Activated CD4-positive, alpha-beta T cell treated with anti-CD3 and anti-CD28 coated beads, Interleukin-2, amount 50 U/mL, for 4 hours (primary cell): ENCODE measurements around the gene RGS6.

ENCODE experiments used
- DNase-seq, 2 experiments: peaks; one replicate each; pipeline ENCODE4 v3.0.0-alpha.2; 2020

Gene RGS6

GRCh38 chr14:71947947-71948500 is 15.8 kb downstream of the RGS6 start:
- DNase-seq: no peak

GRCh38 chr14:71952381-71953363 is 20.4 kb downstream of the RGS6 start:
- no peak for DNase-seq

GRCh38 chr14:71956920-71957563 is 24.8 kb downstream of the RGS6 start:
- no peak for DNase-seq

GRCh38 chr14:71959055-71959454 is 26.8 kb downstream of the RGS6 start:
- no peak for DNase-seq

- DNase-seq: no peak
These were observed 28.5 kb downstream of the RGS6 start for GRCh38 chr14:71960494-71961353.

- no peak for DNase-seq
These were observed 29.7 kb downstream of the RGS6 start for GRCh38 chr14:71961972-71962371.

- no peak for DNase-seq
These were observed 32.5 kb downstream of the RGS6 start for GRCh38 chr14:71964716-71965115.

- no peak for DNase-seq
These were observed 34.3 kb downstream of the RGS6 start for GRCh38 chr14:71966528-71966927.

- DNase-seq: no peak
These were observed 35.5 kb downstream of the RGS6 start for GRCh38 chr14:71967704-71968103.

GRCh38 chr14:71970272-71970671 is 38.0 kb downstream of the RGS6 start:
- no peak for DNase-seq

- DNase-seq: no peak
These were observed 53.4 kb downstream of the RGS6 start for GRCh38 chr14:71985538-71986189.

- no peak for DNase-seq
These were observed 56.2 kb downstream of the RGS6 start for GRCh38 chr14:71988476-71988875.

- no peak for DNase-seq
These were observed 56.7 kb downstream of the RGS6 start for GRCh38 chr14:71988939-71989338.

GRCh38 chr14:71994416-71994815 is 62.2 kb downstream of the RGS6 start:
- no peak for DNase-seq

- DNase-seq: no peak
These were observed 63.5 kb downstream of the RGS6 start for GRCh38 chr14:71995741-71996140.

- no peak for DNase-seq
These were observed 64.4 kb downstream of the RGS6 start for GRCh38 chr14:71996610-71997009.

- no peak for DNase-seq
These were observed 68.7 kb downstream of the RGS6 start for GRCh38 chr14:72000907-72001306.

GRCh38 chr14:72002731-72003130 is 70.5 kb downstream of the RGS6 start:
- no peak for DNase-seq

GRCh38 chr14:72008666-72009065 is 76.4 kb downstream of the RGS6 start:
- DNase-seq: no peak

GRCh38 chr14:72010474-72010873 is 78.2 kb downstream of the RGS6 start:
- DNase-seq: no peak

- DNase-seq: no peak
These were observed 81.6 kb downstream of the RGS6 start for GRCh38 chr14:72013721-72014345.

- no peak for DNase-seq
These were observed 82.3 kb downstream of the RGS6 start for GRCh38 chr14:72014486-72014885.
